Smooth muscle cell of the brain vasculature (primary cell): Measurements from ENCODE around the gene CEP120.
"Not testable (repeated sequence)": the region's sequence is repeated elsewhere in the genome, so short reads cannot be mapped to it uniquely, and the experiment has no call there.

Experiments
- DNase-seq: peaks from one replicate; pipeline ENCODE4 v3.0.0-alpha.2; 2012; ENCODE audit warnings: low read depth, low spot score

The CEP120 gene

GRCh38 chr5:123387313-123387712 is 35.9 kb downstream of the CEP120 start:
- DNase-seq: no peak

- no peak for DNase-seq
These were observed 41.0 kb downstream of the CEP120 start for GRCh38 chr5:123382252-123382651.

GRCh38 chr5:123371575-123372179 is 51.5 kb downstream of the CEP120 start:
- no peak for DNase-seq

- DNase-seq: no peak
These were observed 53.7 kb downstream of the CEP120 start for GRCh38 chr5:123369371-123369968.

GRCh38 chr5:123367739-123368138 is 55.5 kb downstream of the CEP120 start:
- DNase-seq: no peak

- DNase-seq: no peak
These were observed 58.0 kb downstream of the CEP120 start for GRCh38 chr5:123365156-123365555.

GRCh38 chr5:123364441-123365155 is 58.6 kb downstream of the CEP120 start:
- DNase-seq: no peak

- no peak for DNase-seq
These were observed 62.3 kb downstream of the CEP120 start for GRCh38 chr5:123360910-123361309.

- DNase-seq: no peak
These were observed 63.0 kb downstream of the CEP120 start for GRCh38 chr5:123360201-123360571.

- DNase-seq: no peak
These were observed 63.6 kb downstream of the CEP120 start for GRCh38 chr5:123359454-123360200.

- no peak for DNase-seq
These were observed 64.5 kb downstream of the CEP120 start for GRCh38 chr5:123358751-123359150.

- no peak for DNase-seq
These were observed 64.9 kb downstream of the CEP120 start for GRCh38 chr5:123358304-123358703.

GRCh38 chr5:123351820-123352219 is 71.4 kb downstream of the CEP120 start:
- DNase-seq: no peak

GRCh38 chr5:123351240-123351639 is 72.0 kb downstream of the CEP120 start:
- DNase-seq: no peak

- no peak for DNase-seq
These were observed 72.5 kb downstream of the CEP120 start for GRCh38 chr5:123350742-123351141.

GRCh38 chr5:123344816-123345426 is 78.3 kb downstream of the CEP120 start:
- no peak for DNase-seq

GRCh38 chr5:123340928-123341327 is 82.3 kb downstream of the CEP120 start:
- DNase-seq: no peak

- DNase-seq: not testable (repeated sequence)
These were observed 114.8 kb downstream of the CEP120 start for GRCh38 chr5:123308377-123308776.

- DNase-seq: no peak
These were observed 117.5 kb downstream of the CEP120 start for GRCh38 chr5:123305751-123306150.

GRCh38 chr5:123304777-123305316 is 118.4 kb downstream of the CEP120 start:
- DNase-seq: no peak

GRCh38 chr5:123303802-123304201 is 119.4 kb downstream of the CEP120 start:
- DNase-seq: no peak

- DNase-seq: no peak
These were observed 122.9 kb downstream of the CEP120 start for GRCh38 chr5:123300266-123300665.
